IMR-90 (cell line): ENCODE measurements around the gene RFX2. TPM values are rescaled to one million over a fixed set of nuclear protein-coding genes. Genes with fewer than 3 reads are reported as not detected.

ENCODE experiments used
- ATAC-seq: fragments of 200-7000 bp; cut with Tn5 transposase; 2 replicates; pipeline ENCODE4 v1.9.1; 2020; ENCODE audit warnings: low read depth, mild to moderate bottlenecking, moderate library complexity
- BruUV-seq: library from RNA; stranded (reverse); fragments of 400-500 nt; replicated peaks from 2 replicates; lab custom pipeline; 2021; lab: Mats Ljungman, UMichigan
- CTCF ChIA-PET: fragments of 300-600 bp; formaldehyde crosslinking; extraction: SDS; loops from one replicate; lab custom pipeline; 2021; ENCODE audit warnings: antibody characterized with exemption; lab: Yijun Ruan, JAX
- POLR2A ChIA-PET: fragments of 300-600 bp; sonication (Branson Sonifier 250); formaldehyde crosslinking; loops from one replicate; lab custom pipeline; 2022; ENCODE audit warnings: antibody characterized with exemption; ENCODE audit not compliant: unreplicated experiment; lab: Charles Lee
- DNase-seq: peaks from one replicate; pipeline ENCODE4 v3.0.0; 2013
- H2AFZ ChIP-seq: replicated peaks from 2 replicates; pipeline ENCODE3; 2013; ENCODE audit warnings: low read length, mild to moderate bottlenecking; ENCODE audit not compliant: poor library complexity
- H2AK5ac ChIP-seq: 2 replicates; pipeline ENCODE4 v1.6.1; 2013; ENCODE audit warnings: low read depth, low read length, inconsistent platforms
- H2AK9ac ChIP-seq: replicated peaks from 2 replicates; pipeline ENCODE3; 2013; ENCODE audit warnings: mild to moderate bottlenecking, low read depth, low read length, moderate library complexity; ENCODE audit not compliant: poor library complexity
- H2BK120ac ChIP-seq: 2 replicates; pipeline ENCODE4 v1.6.1; 2013; ENCODE audit warnings: low read depth, low read length, inconsistent platforms
- H2BK15ac ChIP-seq: 3 replicates; pipeline ENCODE4 v1.6.1; 2013; ENCODE audit warnings: low read depth, low read length, inconsistent platforms
- H2BK20ac ChIP-seq: 2 replicates; pipeline ENCODE4 v1.6.1; 2013; ENCODE audit warnings: low read depth, mild to moderate bottlenecking, inconsistent platforms, low read length, moderate library complexity
- H2BK5ac ChIP-seq: 2 replicates; pipeline ENCODE4 v1.6.1; 2013; ENCODE audit warnings: mild to moderate bottlenecking, low read depth, low read length, inconsistent platforms; ENCODE audit not compliant: poor library complexity, severe bottlenecking
- H3K14ac ChIP-seq: replicated peaks from 2 replicates; pipeline ENCODE4 v1.6.1; 2013; ENCODE audit warnings: low read depth, low read length, inconsistent platforms
- H3K18ac ChIP-seq: 2 replicates; pipeline ENCODE4 v1.6.1; 2013; ENCODE audit warnings: low read depth, low read length, control low read depth
- H3K23ac ChIP-seq: 2 replicates; pipeline ENCODE4 v1.6.1; 2013; ENCODE audit warnings: low read depth, low read length, inconsistent platforms
- H3K27ac ChIP-seq: 2 replicates; pipeline ENCODE4 v1.5.1; 2013; ENCODE audit warnings: mild to moderate bottlenecking, control low read depth, low read length; ENCODE audit not compliant: insufficient read depth
- H3K27me3 ChIP-seq: 2 replicates; pipeline ENCODE4 v1.6.1; 2013; ENCODE audit warnings: low read length; ENCODE audit not compliant: control insufficient read depth, insufficient read depth
- H3K36me3 ChIP-seq: 2 replicates; pipeline ENCODE4 v1.6.1; 2013; ENCODE audit warnings: low read length, mixed read lengths; ENCODE audit not compliant: control insufficient read depth, insufficient read depth
- H3K4ac ChIP-seq: 2 replicates; pipeline ENCODE4 v1.6.1; 2013; ENCODE audit warnings: low read depth, low read length, inconsistent platforms
- H3K4me1 ChIP-seq: 2 replicates; pipeline ENCODE4 v1.6.1; 2013; ENCODE audit warnings: low read length, mixed read lengths; ENCODE audit not compliant: control insufficient read depth, insufficient read depth
- H3K4me2 ChIP-seq: 2 replicates; pipeline ENCODE4 v1.6.1; 2013; ENCODE audit warnings: low read depth, mild to moderate bottlenecking, control low read depth, low read length, moderate library complexity
- H3K4me3 ChIP-seq: 2 replicates; pipeline ENCODE4 v1.5.1; 2013; ENCODE audit warnings: low read depth, mild to moderate bottlenecking, control low read depth, low read length, moderate library complexity; ENCODE audit not compliant: insufficient read depth
- H3K56ac ChIP-seq: 2 replicates; pipeline ENCODE4 v1.6.1; 2013; ENCODE audit warnings: low read length, inconsistent platforms; ENCODE audit not compliant: insufficient read depth; ENCODE audit errors: extremely low read depth
- H3K79me1 ChIP-seq, 2 experiments: 2 replicates each; pipeline ENCODE4 v1.6.1; 2013; ENCODE audit warnings: low read length in 2 of 2, inconsistent platforms in 1 of 2, low read depth in 1 of 2
- H3K9ac ChIP-seq: 2 replicates; pipeline ENCODE4 v1.6.1; 2013; ENCODE audit warnings: low read depth, low read length, control low read depth
- H3K9me1 ChIP-seq: 2 replicates; pipeline ENCODE4 v1.6.1; 2013; ENCODE audit warnings: low read length, inconsistent platforms; ENCODE audit not compliant: insufficient read depth
- H3K9me3 ChIP-seq: 2 replicates; pipeline ENCODE4 v1.6.1; 2013; ENCODE audit warnings: low read length; ENCODE audit not compliant: control insufficient read depth, insufficient read depth
- H4K20me1 ChIP-seq: 2 replicates; pipeline ENCODE4 v1.6.1; 2013; ENCODE audit warnings: low read length, inconsistent platforms; ENCODE audit not compliant: insufficient read depth
- H4K5ac ChIP-seq: 2 replicates; pipeline ENCODE4 v1.6.1; 2013; ENCODE audit warnings: mild to moderate bottlenecking, low read depth, low read length, control low read depth
- H4K8ac ChIP-seq, 2 experiments: 2 replicates each; pipeline ENCODE4 v1.6.1; 2013; ENCODE audit warnings: low read depth in 2 of 2, low read length in 2 of 2, control low read depth in 1 of 2, inconsistent platforms in 1 of 2
- H4K91ac ChIP-seq: 2 replicates; pipeline ENCODE4 v1.6.1; 2013; ENCODE audit warnings: low read depth, low read length, inconsistent platforms; ENCODE audit not compliant: insufficient read depth
- CEBPB ChIP-seq: IDR thresholded peaks from 2 replicates; pipeline ENCODE4 v1.6.1; 2012; ENCODE audit warnings: low read depth, low read length, improper control_type of control experiment
- MAZ ChIP-seq: IDR thresholded peaks from 2 replicates; pipeline ENCODE4 v1.6.1; 2012; ENCODE audit warnings: low read depth, mild to moderate bottlenecking, low read length, improper control_type of control experiment, moderate library complexity, borderline replicate concordance
- MXI1 ChIP-seq: IDR thresholded peaks from 2 replicates; pipeline ENCODE4 v1.6.1; 2012; ENCODE audit warnings: low read depth, mild to moderate bottlenecking, low read length, moderate library complexity, borderline replicate concordance
- USF2 ChIP-seq: fragments of 150-350 bp; IDR thresholded peaks from 2 replicates; pipeline ENCODE4 v1.6.1; 2017; ENCODE audit warnings: mild to moderate bottlenecking, antibody characterized with exemption, low read length, low read depth
- WGBS, 2 experiments: methylation state at CpG; one replicate each; pipeline versions ENCODE4 v1.1.5 to v1.1.7; 2013; ENCODE audit warnings: missing lambda C conversion rate in 2 of 2; ENCODE audit not compliant: insufficient read length in 1 of 2; ENCODE audit errors: extremely low coverage in 2 of 2; 5-methylcytosine and 5-hydroxymethylcytosine counted together
- dilution Hi-C: fragments of 300-500 bp; cut with HindIII; formaldehyde crosslinking; loops from one replicate; pipeline ENCODE4 v1.14.3; 2018; ENCODE audit warnings: low sequenced_read_pairs; ENCODE audit not compliant: unreplicated experiment
- in situ Hi-C: fragments of 300-500 bp; cut with MboI; formaldehyde crosslinking; loops from 3 replicates; pipeline ENCODE4 v1.14.3; 2019; ENCODE audit warnings: low sequenced_read_pairs, inconsistent platforms, mixed read lengths
- intact Hi-C: fragments of 100-400 bp; cut with micrococcal nuclease; formaldehyde crosslinking; loops from 2 replicates; pipeline ENCODE4 v1.10.0; 2022
- polyA plus RNA-seq, 3 experiments: library from polyadenylated mRNA; depleted of rRNA; stranded (reverse); fragments of >200 nt; gene quantifications; 2 replicates each; pipeline ENCODE4 v1.2.3, GENCODE V29; 2012; ENCODE audit warnings: low replicate concordance in 1 of 3
- total RNA-seq: library from RNA; depleted of rRNA; stranded (reverse); fragments of >200 nt; gene quantifications from 2 replicates; pipeline ENCODE4 v1.2.3, GENCODE V29; 2012

Gene RFX2
- total and polyA plus RNA-seq, 2 of the 4 experiments (the other 2 are of a cell fraction), result 2.2 to 4.9 TPM

GRCh38 chr19:6030214-6030507 is 80.1 kb downstream of the RFX2 start:
- no peaks in the 10 kb centered on the region for H3K36me3 ChIP-seq
- intact Hi-C loops, result no loop called here
- H4K5ac ChIP-seq, result no peak overlapping the region
- H3K9me1 ChIP-seq, result no peaks in the 10 kb centered on the region
- H3K4me3 ChIP-seq, result no peak overlapping the region
- H3K56ac ChIP-seq, result no peak overlapping the region
- in situ Hi-C loops, result no loop called here
- TF ChIP-seq MAZ, result no peak
- no peak for TF ChIP-seq MXI1
- TF ChIP-seq USF2, result no peak
- peak; percentile 91 for TF ChIP-seq CEBPB
- H3K9ac ChIP-seq, result no peak overlapping the region
- no TSS peak for BruUV-seq
- peaks cover 4% of the 10 kb centered on the region; the same call in 1 of the 2 replicates for H3K9me3 ChIP-seq
- no peak overlapping the region for H2BK15ac ChIP-seq
- H3K4me1 ChIP-seq, result no peaks in the 10 kb centered on the region
- no peak overlapping the region for H3K27ac ChIP-seq
- H3K4me2 ChIP-seq, result no peak overlapping the region
- WGBS, 2 experiments, result no CpG with 5 or more reads among the region's 3 CpGs
- no peak overlapping the region for H3K18ac ChIP-seq
- no peak overlapping the region for H2AFZ ChIP-seq
- dilution Hi-C loops, result no loop called here
- H2AK9ac ChIP-seq, result no peak overlapping the region
- H3K4ac ChIP-seq, result no peak overlapping the region
- no peaks in the 10 kb centered on the region for H4K20me1 ChIP-seq
- H4K91ac ChIP-seq, result no peak overlapping the region
- H2AK5ac ChIP-seq, result no peak overlapping the region
- CTCF ChIA-PET, result no interaction called here
- no peaks in the 10 kb centered on the region for H3K79me1 ChIP-seq
- DNase-seq (peak; percentile 79), ATAC-seq (peak; percentile 85)
- no peak overlapping the region for H2BK20ac ChIP-seq
- H3K14ac ChIP-seq, result no peak overlapping the region
- H2BK120ac ChIP-seq, result no peak overlapping the region
- H4K8ac ChIP-seq, result no peak overlapping the region
- POLR2A ChIA-PET, result no interaction called here
- no peak overlapping the region for H3K23ac ChIP-seq
- H2BK5ac ChIP-seq, result no peak overlapping the region
- no peaks in the 10 kb centered on the region for H3K27me3 ChIP-seq
